ENCODE data around the gene TOM1.

DNA sequence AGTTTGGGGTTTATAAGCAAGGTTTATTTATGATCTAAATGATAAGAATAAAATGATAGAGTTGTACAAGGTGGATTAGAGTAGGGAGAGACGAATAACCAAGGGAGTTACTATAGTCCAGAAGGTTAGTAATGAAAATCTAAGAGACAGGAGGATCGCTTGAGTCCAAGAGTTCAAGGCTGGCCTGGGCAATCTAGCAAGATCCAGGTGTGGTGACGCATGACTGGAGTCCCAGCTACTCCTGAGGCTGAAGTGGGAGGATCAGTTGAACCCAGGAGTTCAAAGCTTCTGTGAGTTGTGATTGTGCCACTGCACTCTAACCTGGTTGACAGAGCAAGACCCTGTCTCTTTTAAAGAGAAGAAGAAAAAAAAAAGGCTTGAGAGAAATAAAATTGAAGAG lies 30.1 kb upstream of the TOM1 start:
- TF ChIP-seq CTCF (IDR thresholded peaks at IDR 0.05) (no peak), POLR2A (IDR thresholded peaks at IDR 0.05) (no peak), POLR2AphosphoS5 (IDR thresholded peaks at IDR 0.05) (no peak)

Data from upper lobe of left lung (tissue), 4 donors.